Effector memory CD8-positive, alpha-beta T cell (primary cell): ENCODE data around the gene ZNF217.
"Not testable (repeated sequence)": the region's sequence is repeated elsewhere in the genome, so short reads cannot be mapped to it uniquely, and the experiment has no call there.

Source experiments
- ATAC-seq: fragments of 150-1000 bp; cut with Tn5 transposase; replicated peaks from 2 replicates; pipeline ENCODE4 v1.10.0; 2021; ENCODE audit warnings: mild to moderate bottlenecking, moderate library complexity
- DNase-seq, 3 experiments: peaks; one replicate each; pipeline ENCODE4 v3.0.0; 2021
- H3K27ac Mint-ChIP-seq, 2 donors: one replicate each; pipeline ENCODE4 v1.8.0; 2022; ENCODE audit warnings: mild to moderate bottlenecking in 2 of 2, mixed read lengths in 2 of 2, moderate library complexity in 2 of 2
- H3K27me3 Mint-ChIP-seq, 2 donors: one replicate each; pipeline ENCODE4 v1.8.0; 2022; ENCODE audit warnings: mixed read lengths in 2 of 2
- H3K36me3 Mint-ChIP-seq: one replicate; pipeline ENCODE4 v1.8.0; 2022; ENCODE audit warnings: mild to moderate bottlenecking, moderate library complexity, mixed read lengths; ENCODE audit not compliant: insufficient read depth
- H3K4me1 Mint-ChIP-seq, 2 donors: one replicate each; pipeline ENCODE4 v1.8.0; 2022; ENCODE audit warnings: low read depth in 2 of 2, mixed read lengths in 2 of 2
- H3K4me3 Mint-ChIP-seq, 2 donors: one replicate each; pipeline ENCODE4 v1.8.0; 2022; ENCODE audit warnings: mild to moderate bottlenecking in 2 of 2, mixed read lengths in 2 of 2, moderate library complexity in 2 of 2
- H3K9me3 Mint-ChIP-seq, 2 donors: one replicate each; pipeline ENCODE4 v1.8.0; 2022; ENCODE audit warnings: mixed read lengths in 2 of 2

The ZNF217 gene

GRCh38 chr20:53627001-53627400 lies 33.4 kb upstream of the ZNF217 start:
- ATAC-seq, H3K9me3 Mint-ChIP-seq, H3K27me3 Mint-ChIP-seq, DNase-seq, H3K27ac Mint-ChIP-seq, H3K4me3 Mint-ChIP-seq, H3K36me3 Mint-ChIP-seq: not testable (repeated sequence)
- H3K4me1 Mint-ChIP-seq = peaks cover 11 to 14% of the 10 kb centered on the region in 2 donors

- H3K36me3 Mint-ChIP-seq = no peaks in the 10 kb centered on the region
- H3K4me1 Mint-ChIP-seq = peaks cover 15 to 18% of the 10 kb centered on the region in 2 donors
- no peak overlapping the region for H3K4me3 Mint-ChIP-seq
- H3K27ac Mint-ChIP-seq = no peak overlapping the region
- no peaks in the 10 kb centered on the region for H3K9me3 Mint-ChIP-seq
- ATAC-seq = no peak
- H3K27me3 Mint-ChIP-seq = no peaks in the 10 kb centered on the region
- no peak for DNase-seq
Measured at GRCh38 chr20:53626584-53626983, 32.9 kb upstream of the ZNF217 start.

- Mint-ChIP-seq H3K4me1 (peaks cover 19 to 24% of the 10 kb centered on the region in 2 donors), H3K4me3 (no peak overlapping the region)
- no peak for DNase-seq
Measured at GRCh38 chr20:53625311-53626129, 31.9 kb upstream of the ZNF217 start.

GRCh38 chr20:53624927-53625250 lies 31.2 kb upstream of the ZNF217 start:
- DNase-seq, H3K9me3 Mint-ChIP-seq, H3K27ac Mint-ChIP-seq, ATAC-seq, H3K27me3 Mint-ChIP-seq, H3K4me3 Mint-ChIP-seq, H3K36me3 Mint-ChIP-seq: not testable (repeated sequence)
- H3K4me1 Mint-ChIP-seq = peaks cover 19 to 24% of the 10 kb centered on the region in 2 donors

More at GRCh38 chr20:53625311-53626129, 31.9 kb upstream of the ZNF217 start:
- Mint-ChIP-seq H3K27ac (peak overlapping the region in 1 of 2 donors; percentile 55), H3K36me3 (no peaks in the 10 kb centered on the region), H3K9me3 (no peaks in the 10 kb centered on the region), H3K27me3 (no peaks in the 10 kb centered on the region)
- no peak for ATAC-seq

- ATAC-seq = peak; percentile 69
- H3K27me3 Mint-ChIP-seq = no peaks in the 10 kb centered on the region
- H3K36me3 Mint-ChIP-seq = no peaks in the 10 kb centered on the region
- peak overlapping the region; percentile 85 to 90 for H3K27ac Mint-ChIP-seq
- peak in 1 of 3 experiments; percentile 10 for DNase-seq
- H3K9me3 Mint-ChIP-seq = no peaks in the 10 kb centered on the region
- peak overlapping the region; percentile 71 to 79 for H3K4me3 Mint-ChIP-seq
- peaks cover 19 to 24% of the 10 kb centered on the region in 2 donors for H3K4me1 Mint-ChIP-seq
Measured at GRCh38 chr20:53623454-53624211, 30.0 kb upstream of the ZNF217 start.

- Mint-ChIP-seq H3K36me3 (no peaks in the 10 kb centered on the region), H3K27ac (peak overlapping the region; percentile 85 to 90), H3K9me3 (no peaks in the 10 kb centered on the region), H3K27me3 (no peaks in the 10 kb centered on the region), H3K4me3 (peak overlapping the region; percentile 71 to 79), H3K4me1 (peaks cover 19 to 24% of the 10 kb centered on the region in 2 donors)
- ATAC-seq = peak; percentile 4
- no peak for DNase-seq
Measured at GRCh38 chr20:53623134-53623453, 29.5 kb upstream of the ZNF217 start.

- Mint-ChIP-seq H3K4me3 (peak overlapping the region; percentile 71 to 79), H3K4me1 (peaks cover 19 to 24% of the 10 kb centered on the region in 2 donors), H3K27me3 (no peaks in the 10 kb centered on the region), H3K9me3 (no peaks in the 10 kb centered on the region), H3K27ac (peak overlapping the region; percentile 85 to 90), H3K36me3 (no peaks in the 10 kb centered on the region)
- ATAC-seq (no peak), DNase-seq (no peak)
Measured at GRCh38 chr20:53622247-53623133, 28.9 kb upstream of the ZNF217 start.

- no peaks in the 10 kb centered on the region for H3K36me3 Mint-ChIP-seq
- H3K4me3 Mint-ChIP-seq = peak overlapping the region; percentile 10 to 42
- DNase-seq (no peak), ATAC-seq (no peak)
- no peaks in the 10 kb centered on the region for H3K9me3 Mint-ChIP-seq
- H3K27ac Mint-ChIP-seq = peak overlapping the region; percentile 55 to 90
- no peaks in the 10 kb centered on the region for H3K27me3 Mint-ChIP-seq
- H3K4me1 Mint-ChIP-seq = peaks cover 19 to 24% of the 10 kb centered on the region in 2 donors
Measured at GRCh38 chr20:53621482-53622246, 28.0 kb upstream of the ZNF217 start.

GRCh38 chr20:53618490-53619000 lies 24.9 kb upstream of the ZNF217 start:
- H3K9me3 Mint-ChIP-seq, ATAC-seq, H3K36me3 Mint-ChIP-seq, H3K27ac Mint-ChIP-seq, H3K4me3 Mint-ChIP-seq, DNase-seq, H3K27me3 Mint-ChIP-seq: not testable (repeated sequence)
- H3K4me1 Mint-ChIP-seq = peaks cover 15 to 24% of the 10 kb centered on the region in 2 donors

GRCh38 chr20:53617791-53618489 lies 24.3 kb upstream of the ZNF217 start:
- H3K27me3 Mint-ChIP-seq = no peaks in the 10 kb centered on the region
- ATAC-seq = no peak
- no peaks in the 10 kb centered on the region for H3K36me3 Mint-ChIP-seq
- DNase-seq = no peak
- H3K4me1 Mint-ChIP-seq = peaks cover 12 to 19% of the 10 kb centered on the region in 2 donors
- H3K27ac Mint-ChIP-seq = no peak overlapping the region
- H3K4me3 Mint-ChIP-seq = no peak overlapping the region
- no peaks in the 10 kb centered on the region for H3K9me3 Mint-ChIP-seq

GRCh38 chr20:53616489-53616888 lies 22.9 kb upstream of the ZNF217 start:
- not testable (repeated sequence) for ATAC-seq, H3K4me1 Mint-ChIP-seq, H3K27me3 Mint-ChIP-seq, H3K27ac Mint-ChIP-seq, DNase-seq, H3K4me3 Mint-ChIP-seq, H3K9me3 Mint-ChIP-seq, H3K36me3 Mint-ChIP-seq

GRCh38 chr20:53613748-53614147 lies 20.1 kb upstream of the ZNF217 start:
- Mint-ChIP-seq H3K27ac (no peak overlapping the region), H3K4me1 (peaks cover 9 to 12% of the 10 kb centered on the region in 2 donors), H3K36me3 (peaks cover 14% of the 10 kb centered on the region), H3K4me3 (no peak overlapping the region), H3K27me3 (no peaks in the 10 kb centered on the region), H3K9me3 (no peaks in the 10 kb centered on the region)
- DNase-seq (no peak), ATAC-seq (no peak)
